WTC11 (cell line): Measurements from ENCODE around the gene JUP. TPM values are rescaled to one million over a fixed set of nuclear protein-coding genes. Genes with fewer than 3 reads are reported as not detected.
A peak's percentile ranks its signal among the peaks of the same experiment; 100 is the strongest.

ENCODE experiments used
- CREB1 ChIP-seq: sonication (generic); formaldehyde crosslinking; IDR thresholded peaks from 2 replicates; pipeline ENCODE4 v1.8.0; 2023; ENCODE audit warnings: mild to moderate bottlenecking, missing genetic modification reagents
- ELF4 ChIP-seq: sonication (generic); formaldehyde crosslinking; IDR thresholded peaks from 2 replicates; pipeline ENCODE4 v1.8.1; 2022; ENCODE audit warnings: low read depth, mild to moderate bottlenecking, moderate library complexity, missing genetic modification reagents
- ESRRA ChIP-seq: sonication (generic); formaldehyde crosslinking; IDR thresholded peaks from 2 replicates; pipeline ENCODE4 v1.8.1; 2022; ENCODE audit warnings: mild to moderate bottlenecking, missing genetic modification reagents, borderline replicate concordance
- ETV6 ChIP-seq: sonication (generic); formaldehyde crosslinking; IDR thresholded peaks from 2 replicates; pipeline ENCODE4 v1.8.1; 2022; ENCODE audit warnings: mild to moderate bottlenecking, missing genetic modification reagents
- GTF2I ChIP-seq: fragments of 250-450 bp; sonication (Bioruptor Pico); conservative IDR thresholded peaks from 2 replicates; pipeline ENCODE4 v1.4.0; 2021; ENCODE audit warnings: mild to moderate bottlenecking
- IRF2 ChIP-seq: sonication (generic); formaldehyde crosslinking; IDR thresholded peaks from 2 replicates; pipeline ENCODE4 v1.8.0; 2022; ENCODE audit warnings: low read depth, missing genetic modification reagents, borderline replicate concordance
- MXD4 ChIP-seq: fragments of 250-450 bp; sonication (Bioruptor Pico); IDR thresholded peaks from 2 replicates; pipeline ENCODE4 v1.8.0; 2021; ENCODE audit warnings: mild to moderate bottlenecking, moderate library complexity, borderline replicate concordance
- SMAD4 ChIP-seq: sonication (generic); formaldehyde crosslinking; IDR thresholded peaks from 2 replicates; pipeline ENCODE4 v1.8.0; 2022; ENCODE audit warnings: mild to moderate bottlenecking, missing genetic modification reagents
- TEAD4 ChIP-seq: sonication (generic); formaldehyde crosslinking; IDR thresholded peaks from 2 replicates; pipeline ENCODE4 v1.8.0; 2022; ENCODE audit warnings: mild to moderate bottlenecking, missing genetic modification reagents
- ZNF121 ChIP-seq: sonication (generic); formaldehyde crosslinking; IDR thresholded peaks from 2 replicates; pipeline ENCODE4 v1.8.0; 2023; ENCODE audit warnings: missing genetic modification reagents
- ZNF138 ChIP-seq: sonication (generic); formaldehyde crosslinking; conservative IDR thresholded peaks from 2 replicates; pipeline ENCODE4 v1.8.1; 2022; ENCODE audit warnings: mild to moderate bottlenecking, moderate library complexity, missing genetic modification reagents
- ZNF396 ChIP-seq: fragments of 250-450 bp; sonication (Bioruptor Pico); IDR thresholded peaks from 2 replicates; pipeline ENCODE4 v1.8.0; 2021; ENCODE audit warnings: mild to moderate bottlenecking, moderate library complexity, borderline replicate concordance
- total RNA-seq: library from RNA; stranded (reverse); gene quantifications from 3 replicates; pipeline ENCODE4 v1.2.3, GENCODE V29; 2021
- TF ChIP-seq, protein P1 (sequence below): sonication (generic); formaldehyde crosslinking; conservative IDR thresholded peaks from 2 replicates; pipeline ENCODE4 v1.8.1; 2023; ENCODE audit warnings: mild to moderate bottlenecking, low read depth, missing genetic modification reagents, moderate library complexity
- TF ChIP-seq, protein P2 (sequence below): fragments of 250-450 bp; sonication (Bioruptor Pico); IDR thresholded peaks from 2 replicates; pipeline ENCODE4 v1.9.0; 2021; ENCODE audit warnings: mild to moderate bottlenecking
- TF ChIP-seq, protein P3 (sequence below): fragments of 200-600 bp; IDR thresholded peaks from 2 replicates; pipeline ENCODE4 v1.8.0; 2022; ENCODE audit warnings: antibody characterized with exemption
- TF ChIP-seq, protein P4 (sequence below): sonication (generic); formaldehyde crosslinking; IDR thresholded peaks from 2 replicates; pipeline ENCODE4 v1.8.1; 2022; ENCODE audit warnings: low read depth, missing genetic modification reagents, borderline replicate concordance
- TF ChIP-seq, protein P5 (sequence below): fragments of 250-450 bp; sonication (Bioruptor Pico); IDR thresholded peaks from 2 replicates; pipeline ENCODE4 v1.9.0; 2021; ENCODE audit warnings: moderate library complexity, mild to moderate bottlenecking, inconsistent platforms, borderline replicate concordance
- TF ChIP-seq, protein P6 (sequence below): sonication (generic); formaldehyde crosslinking; IDR thresholded peaks from 2 replicates; pipeline ENCODE4 v1.8.0; 2023; ENCODE audit warnings: mild to moderate bottlenecking, missing genetic modification reagents
- TF ChIP-seq, protein P7 (sequence below): sonication (generic); formaldehyde crosslinking; IDR thresholded peaks from 2 replicates; pipeline ENCODE4 v1.8.0; 2022; ENCODE audit warnings: mild to moderate bottlenecking, missing genetic modification reagents
- TF ChIP-seq, protein P8 (sequence below): sonication (generic); formaldehyde crosslinking; IDR thresholded peaks from 2 replicates; pipeline ENCODE4 v1.8.1; 2023; ENCODE audit warnings: mild to moderate bottlenecking, moderate library complexity, missing genetic modification reagents
- TF ChIP-seq, protein P9 (sequence below): sonication (generic); formaldehyde crosslinking; IDR thresholded peaks from 2 replicates; pipeline ENCODE4 v1.8.0; 2022; ENCODE audit warnings: mild to moderate bottlenecking, missing genetic modification reagents
- TF ChIP-seq, protein P10 (sequence below): sonication (generic); formaldehyde crosslinking; IDR thresholded peaks from 2 replicates; pipeline ENCODE4 v1.8.1; 2023; ENCODE audit warnings: mild to moderate bottlenecking, missing genetic modification reagents

The JUP gene
- total RNA-seq, 1 experiment from 2014 or later = 103 TPM

DNA sequence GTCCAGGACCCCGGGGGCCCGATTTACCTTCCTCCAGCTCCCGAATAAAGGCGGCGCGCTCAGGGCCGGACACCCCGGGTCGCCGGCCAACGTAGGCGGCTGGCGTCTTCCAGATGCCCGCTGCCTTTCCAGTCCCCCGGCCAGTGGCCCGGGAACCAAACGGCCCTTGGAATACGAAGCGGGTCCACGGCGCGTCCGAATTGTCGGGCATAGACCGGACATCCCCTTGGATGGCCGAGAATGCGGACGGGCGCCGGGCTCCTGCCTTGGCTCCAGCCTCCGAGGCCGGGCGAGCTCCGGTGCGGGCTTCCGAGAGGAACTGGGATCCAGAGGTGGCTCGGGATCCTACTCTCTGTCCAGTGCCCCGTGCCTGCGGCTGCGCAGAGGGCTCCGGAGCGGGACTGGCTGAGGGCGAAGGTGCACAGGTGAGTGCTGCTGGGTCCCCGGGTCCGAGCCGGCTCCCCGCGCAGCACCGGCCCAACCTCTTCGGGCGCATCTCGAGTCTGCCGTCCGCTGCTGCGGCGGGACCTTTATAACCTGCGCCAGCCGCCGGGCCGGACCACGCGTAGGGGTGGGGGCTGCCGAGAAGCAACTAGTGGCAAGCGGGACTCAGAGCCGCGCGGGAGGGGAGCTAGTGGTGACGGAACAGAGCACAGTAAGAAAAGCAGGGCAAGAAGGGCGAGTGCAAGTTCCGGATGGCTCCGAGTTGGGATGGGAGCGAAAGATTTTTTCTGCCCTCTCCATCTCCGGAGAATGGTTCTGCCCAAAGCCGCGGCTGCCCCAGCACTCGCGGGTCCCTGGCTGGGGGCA lies 52.2 kb downstream of the JUP start, which contains the start of gene HAP1 (continued):
- TF ChIP-seq, protein P1, sequence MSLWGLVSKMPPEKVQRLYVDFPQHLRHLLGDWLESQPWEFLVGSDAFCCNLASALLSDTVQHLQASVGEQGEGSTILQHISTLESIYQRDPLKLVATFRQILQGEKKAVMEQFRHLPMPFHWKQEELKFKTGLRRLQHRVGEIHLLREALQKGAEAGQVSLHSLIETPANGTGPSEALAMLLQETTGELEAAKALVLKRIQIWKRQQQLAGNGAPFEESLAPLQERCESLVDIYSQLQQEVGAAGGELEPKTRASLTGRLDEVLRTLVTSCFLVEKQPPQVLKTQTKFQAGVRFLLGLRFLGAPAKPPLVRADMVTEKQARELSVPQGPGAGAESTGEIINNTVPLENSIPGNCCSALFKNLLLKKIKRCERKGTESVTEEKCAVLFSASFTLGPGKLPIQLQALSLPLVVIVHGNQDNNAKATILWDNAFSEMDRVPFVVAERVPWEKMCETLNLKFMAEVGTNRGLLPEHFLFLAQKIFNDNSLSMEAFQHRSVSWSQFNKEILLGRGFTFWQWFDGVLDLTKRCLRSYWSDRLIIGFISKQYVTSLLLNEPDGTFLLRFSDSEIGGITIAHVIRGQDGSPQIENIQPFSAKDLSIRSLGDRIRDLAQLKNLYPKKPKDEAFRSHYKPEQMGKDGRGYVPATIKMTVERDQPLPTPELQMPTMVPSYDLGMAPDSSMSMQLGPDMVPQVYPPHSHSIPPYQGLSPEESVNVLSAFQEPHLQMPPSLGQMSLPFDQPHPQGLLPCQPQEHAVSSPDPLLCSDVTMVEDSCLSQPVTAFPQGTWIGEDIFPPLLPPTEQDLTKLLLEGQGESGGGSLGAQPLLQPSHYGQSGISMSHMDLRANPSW = 0 out of 2 replicates have a peak, but pooled peaks have one; percentile 11
- TF ChIP-seq TEAD4 (CRISPR knock-in tag) (no peak), ZNF121 (peak; percentile 93), ESRRA (CRISPR knock-in tag) (no peak), ELF4 (CRISPR knock-in tag) (no peak), GTF2I (CRISPR knock-in tag) (no peak), IRF2 (CRISPR knock-in tag) (no peak), ETV6 (peak; percentile 67; the same call in 1 of the 2 replicates), ZNF396 (CRISPR knock-in tag) (no peak), CREB1 (CRISPR knock-in tag) (no peak), SMAD4 (CRISPR knock-in tag) (no peak), MXD4 (CRISPR knock-in tag) (no peak), ZNF138 (CRISPR knock-in tag) (0 out of 2 replicates have a peak, but pooled peaks have one; percentile 15)
- TF ChIP-seq, protein P2, sequence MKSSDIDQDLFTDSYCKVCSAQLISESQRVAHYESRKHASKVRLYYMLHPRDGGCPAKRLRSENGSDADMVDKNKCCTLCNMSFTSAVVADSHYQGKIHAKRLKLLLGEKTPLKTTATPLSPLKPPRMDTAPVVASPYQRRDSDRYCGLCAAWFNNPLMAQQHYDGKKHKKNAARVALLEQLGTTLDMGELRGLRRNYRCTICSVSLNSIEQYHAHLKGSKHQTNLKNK (CRISPR knock-in tag) = peak; percentile 65; the same call in 1 of the 2 replicates
- TF ChIP-seq, protein P3, sequence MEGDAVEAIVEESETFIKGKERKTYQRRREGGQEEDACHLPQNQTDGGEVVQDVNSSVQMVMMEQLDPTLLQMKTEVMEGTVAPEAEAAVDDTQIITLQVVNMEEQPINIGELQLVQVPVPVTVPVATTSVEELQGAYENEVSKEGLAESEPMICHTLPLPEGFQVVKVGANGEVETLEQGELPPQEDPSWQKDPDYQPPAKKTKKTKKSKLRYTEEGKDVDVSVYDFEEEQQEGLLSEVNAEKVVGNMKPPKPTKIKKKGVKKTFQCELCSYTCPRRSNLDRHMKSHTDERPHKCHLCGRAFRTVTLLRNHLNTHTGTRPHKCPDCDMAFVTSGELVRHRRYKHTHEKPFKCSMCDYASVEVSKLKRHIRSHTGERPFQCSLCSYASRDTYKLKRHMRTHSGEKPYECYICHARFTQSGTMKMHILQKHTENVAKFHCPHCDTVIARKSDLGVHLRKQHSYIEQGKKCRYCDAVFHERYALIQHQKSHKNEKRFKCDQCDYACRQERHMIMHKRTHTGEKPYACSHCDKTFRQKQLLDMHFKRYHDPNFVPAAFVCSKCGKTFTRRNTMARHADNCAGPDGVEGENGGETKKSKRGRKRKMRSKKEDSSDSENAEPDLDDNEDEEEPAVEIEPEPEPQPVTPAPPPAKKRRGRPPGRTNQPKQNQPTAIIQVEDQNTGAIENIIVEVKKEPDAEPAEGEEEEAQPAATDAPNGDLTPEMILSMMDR = no peak
- TF ChIP-seq, protein P4, sequence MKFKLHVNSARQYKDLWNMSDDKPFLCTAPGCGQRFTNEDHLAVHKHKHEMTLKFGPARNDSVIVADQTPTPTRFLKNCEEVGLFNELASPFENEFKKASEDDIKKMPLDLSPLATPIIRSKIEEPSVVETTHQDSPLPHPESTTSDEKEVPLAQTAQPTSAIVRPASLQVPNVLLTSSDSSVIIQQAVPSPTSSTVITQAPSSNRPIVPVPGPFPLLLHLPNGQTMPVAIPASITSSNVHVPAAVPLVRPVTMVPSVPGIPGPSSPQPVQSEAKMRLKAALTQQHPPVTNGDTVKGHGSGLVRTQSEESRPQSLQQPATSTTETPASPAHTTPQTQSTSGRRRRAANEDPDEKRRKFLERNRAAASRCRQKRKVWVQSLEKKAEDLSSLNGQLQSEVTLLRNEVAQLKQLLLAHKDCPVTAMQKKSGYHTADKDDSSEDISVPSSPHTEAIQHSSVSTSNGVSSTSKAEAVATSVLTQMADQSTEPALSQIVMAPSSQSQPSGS (CRISPR knock-in tag) = no peak
- TF ChIP-seq, protein P5, sequence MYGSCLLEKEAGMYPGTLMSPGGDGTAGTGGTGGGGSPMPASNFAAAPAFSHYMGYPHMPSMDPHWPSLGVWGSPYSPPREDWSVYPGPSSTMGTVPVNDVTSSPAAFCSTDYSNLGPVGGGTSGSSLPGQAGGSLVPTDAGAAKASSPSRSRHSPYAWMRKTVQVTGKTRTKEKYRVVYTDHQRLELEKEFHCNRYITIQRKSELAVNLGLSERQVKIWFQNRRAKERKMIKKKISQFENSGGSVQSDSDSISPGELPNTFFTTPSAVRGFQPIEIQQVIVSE = no peak
- TF ChIP-seq, protein P6, sequence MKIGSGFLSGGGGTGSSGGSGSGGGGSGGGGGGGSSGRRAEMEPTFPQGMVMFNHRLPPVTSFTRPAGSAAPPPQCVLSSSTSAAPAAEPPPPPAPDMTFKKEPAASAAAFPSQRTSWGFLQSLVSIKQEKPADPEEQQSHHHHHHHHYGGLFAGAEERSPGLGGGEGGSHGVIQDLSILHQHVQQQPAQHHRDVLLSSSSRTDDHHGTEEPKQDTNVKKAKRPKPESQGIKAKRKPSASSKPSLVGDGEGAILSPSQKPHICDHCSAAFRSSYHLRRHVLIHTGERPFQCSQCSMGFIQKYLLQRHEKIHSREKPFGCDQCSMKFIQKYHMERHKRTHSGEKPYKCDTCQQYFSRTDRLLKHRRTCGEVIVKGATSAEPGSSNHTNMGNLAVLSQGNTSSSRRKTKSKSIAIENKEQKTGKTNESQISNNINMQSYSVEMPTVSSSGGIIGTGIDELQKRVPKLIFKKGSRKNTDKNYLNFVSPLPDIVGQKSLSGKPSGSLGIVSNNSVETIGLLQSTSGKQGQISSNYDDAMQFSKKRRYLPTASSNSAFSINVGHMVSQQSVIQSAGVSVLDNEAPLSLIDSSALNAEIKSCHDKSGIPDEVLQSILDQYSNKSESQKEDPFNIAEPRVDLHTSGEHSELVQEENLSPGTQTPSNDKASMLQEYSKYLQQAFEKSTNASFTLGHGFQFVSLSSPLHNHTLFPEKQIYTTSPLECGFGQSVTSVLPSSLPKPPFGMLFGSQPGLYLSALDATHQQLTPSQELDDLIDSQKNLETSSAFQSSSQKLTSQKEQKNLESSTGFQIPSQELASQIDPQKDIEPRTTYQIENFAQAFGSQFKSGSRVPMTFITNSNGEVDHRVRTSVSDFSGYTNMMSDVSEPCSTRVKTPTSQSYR = no peak; the same call in 1 of the 2 replicates
- TF ChIP-seq, protein P7, sequence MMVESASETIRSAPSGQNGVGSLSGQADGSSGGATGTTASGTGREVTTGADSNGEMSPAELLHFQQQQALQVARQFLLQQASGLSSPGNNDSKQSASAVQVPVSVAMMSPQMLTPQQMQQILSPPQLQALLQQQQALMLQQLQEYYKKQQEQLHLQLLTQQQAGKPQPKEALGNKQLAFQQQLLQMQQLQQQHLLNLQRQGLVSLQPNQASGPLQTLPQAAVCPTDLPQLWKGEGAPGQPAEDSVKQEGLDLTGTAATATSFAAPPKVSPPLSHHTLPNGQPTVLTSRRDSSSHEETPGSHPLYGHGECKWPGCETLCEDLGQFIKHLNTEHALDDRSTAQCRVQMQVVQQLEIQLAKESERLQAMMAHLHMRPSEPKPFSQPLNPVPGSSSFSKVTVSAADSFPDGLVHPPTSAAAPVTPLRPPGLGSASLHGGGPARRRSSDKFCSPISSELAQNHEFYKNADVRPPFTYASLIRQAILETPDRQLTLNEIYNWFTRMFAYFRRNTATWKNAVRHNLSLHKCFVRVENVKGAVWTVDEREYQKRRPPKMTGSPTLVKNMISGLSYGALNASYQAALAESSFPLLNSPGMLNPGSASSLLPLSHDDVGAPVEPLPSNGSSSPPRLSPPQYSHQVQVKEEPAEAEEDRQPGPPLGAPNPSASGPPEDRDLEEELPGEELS (CRISPR knock-in tag) = peak; percentile 17; the same call in 1 of the 2 replicates
- TF ChIP-seq, protein P8, sequence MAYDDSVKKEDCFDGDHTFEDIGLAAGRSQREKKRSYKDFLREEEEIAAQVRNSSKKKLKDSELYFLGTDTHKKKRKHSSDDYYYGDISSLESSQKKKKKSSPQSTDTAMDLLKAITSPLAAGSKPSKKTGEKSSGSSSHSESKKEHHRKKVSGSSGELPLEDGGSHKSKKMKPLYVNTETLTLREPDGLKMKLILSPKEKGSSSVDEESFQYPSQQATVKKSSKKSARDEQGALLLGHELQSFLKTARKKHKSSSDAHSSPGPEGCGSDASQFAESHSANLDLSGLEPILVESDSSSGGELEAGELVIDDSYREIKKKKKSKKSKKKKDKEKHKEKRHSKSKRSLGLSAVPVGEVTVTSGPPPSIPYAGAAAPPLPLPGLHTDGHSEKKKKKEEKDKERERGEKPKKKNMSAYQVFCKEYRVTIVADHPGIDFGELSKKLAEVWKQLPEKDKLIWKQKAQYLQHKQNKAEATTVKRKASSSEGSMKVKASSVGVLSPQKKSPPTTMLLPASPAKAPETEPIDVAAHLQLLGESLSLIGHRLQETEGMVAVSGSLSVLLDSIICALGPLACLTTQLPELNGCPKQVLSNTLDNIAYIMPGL = peak; percentile 64; the same call in 1 of the 2 replicates
- TF ChIP-seq, protein P9, sequence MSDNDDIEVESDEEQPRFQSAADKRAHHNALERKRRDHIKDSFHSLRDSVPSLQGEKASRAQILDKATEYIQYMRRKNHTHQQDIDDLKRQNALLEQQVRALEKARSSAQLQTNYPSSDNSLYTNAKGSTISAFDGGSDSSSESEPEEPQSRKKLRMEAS (CRISPR knock-in tag) = peak; percentile 31; the same call in 1 of the 2 replicates
- TF ChIP-seq, protein P10, sequence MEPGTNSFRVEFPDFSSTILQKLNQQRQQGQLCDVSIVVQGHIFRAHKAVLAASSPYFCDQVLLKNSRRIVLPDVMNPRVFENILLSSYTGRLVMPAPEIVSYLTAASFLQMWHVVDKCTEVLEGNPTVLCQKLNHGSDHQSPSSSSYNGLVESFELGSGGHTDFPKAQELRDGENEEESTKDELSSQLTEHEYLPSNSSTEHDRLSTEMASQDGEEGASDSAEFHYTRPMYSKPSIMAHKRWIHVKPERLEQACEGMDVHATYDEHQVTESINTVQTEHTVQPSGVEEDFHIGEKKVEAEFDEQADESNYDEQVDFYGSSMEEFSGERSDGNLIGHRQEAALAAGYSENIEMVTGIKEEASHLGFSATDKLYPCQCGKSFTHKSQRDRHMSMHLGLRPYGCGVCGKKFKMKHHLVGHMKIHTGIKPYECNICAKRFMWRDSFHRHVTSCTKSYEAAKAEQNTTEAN (CRISPR knock-in tag) = peak; percentile 69; the same call in 1 of the 2 replicates
